PC-9 (cell line): Measurements from ENCODE around the gene PCNX1. TPM values are rescaled to one million over a fixed set of nuclear protein-coding genes. Genes with fewer than 3 reads are reported as not detected.

Experiments used
- BruUV-seq: library from RNA; stranded (reverse); fragments of 400-500 nt; replicated peaks from 2 replicates; lab custom pipeline; 2021; lab: Mats Ljungman, UMichigan
- CTCF ChIA-PET: fragments of 300-600 bp; sonication (Branson Sonifier 250); formaldehyde crosslinking; loops from one replicate; lab custom pipeline; 2022; ENCODE audit warnings: antibody characterized with exemption; lab: Charles Lee
- POLR2A ChIA-PET: fragments of 300-600 bp; sonication (Branson Sonifier 250); formaldehyde crosslinking; loops from one replicate; lab custom pipeline; 2022; ENCODE audit warnings: antibody characterized with exemption; ENCODE audit not compliant: unreplicated experiment; lab: Charles Lee
- DNase-seq, 2 experiments: peaks; one replicate each; pipeline versions ENCODE4 v3.0.0 to v3.0.0-alpha.2; 2015 to 2022; ENCODE audit warnings: mixed read lengths in 1 of 2
- H2AFZ ChIP-seq: fragments of 200-600 bp; sonication (generic); 2 replicates; pipeline ENCODE4 v1.8.1; 2017; ENCODE audit warnings: antibody characterized with exemption
- H3F3A ChIP-seq: fragments of 200-600 bp; sonication (generic); 2 replicates; pipeline ENCODE4 v1.8.1; 2017; ENCODE audit warnings: antibody characterized with exemption, mild to moderate bottlenecking, low read depth; ENCODE audit not compliant: insufficient read depth
- H3K27ac ChIP-seq: fragments of 200-600 bp; sonication (generic); 2 replicates; pipeline ENCODE4 v1.6.1; 2016; ENCODE audit warnings: mixed run types
- H3K27me3 ChIP-seq: fragments of 200-600 bp; sonication (generic); 2 replicates; pipeline ENCODE4 v1.6.1; 2016; ENCODE audit warnings: low read depth, mixed run types; ENCODE audit not compliant: insufficient read depth
- H3K36me3 ChIP-seq: fragments of 200-600 bp; sonication (generic); 2 replicates; pipeline ENCODE4 v1.6.1; 2016; ENCODE audit warnings: low read depth, mixed run types
- H3K4me1 ChIP-seq: fragments of 200-600 bp; sonication (generic); replicated peaks from 2 replicates; pipeline ENCODE4 v1.6.1; 2016; ENCODE audit warnings: mixed run types; ENCODE audit not compliant: insufficient read depth
- H3K4me2 ChIP-seq: fragments of 200-600 bp; sonication (generic); 2 replicates; pipeline ENCODE4 v1.6.1; 2017; ENCODE audit warnings: mixed run types
- H3K4me3 ChIP-seq: fragments of 200-600 bp; sonication (generic); 2 replicates; pipeline ENCODE4 v1.6.1; 2016; ENCODE audit warnings: mixed run types
- H3K79me2 ChIP-seq: fragments of 200-600 bp; sonication (generic); 2 replicates; pipeline ENCODE4 v1.6.1; 2017; ENCODE audit warnings: low read depth, mixed run types
- H3K9me2 ChIP-seq: fragments of 200-600 bp; sonication (generic); 2 replicates; pipeline ENCODE4 v1.8.1; 2017; ENCODE audit warnings: mild to moderate bottlenecking; ENCODE audit not compliant: insufficient read depth
- H3K9me3 ChIP-seq: fragments of 200-600 bp; sonication (generic); 2 replicates; pipeline ENCODE4 v1.8.1; 2016; ENCODE audit warnings: low read depth; ENCODE audit not compliant: insufficient read depth
- H4K20me1 ChIP-seq: fragments of 200-600 bp; sonication (generic); 2 replicates; pipeline ENCODE4 v1.8.1; 2017; ENCODE audit not compliant: insufficient read depth
- CTCF ChIP-seq: fragments of 200-600 bp; sonication (generic); conservative IDR thresholded peaks from 2 replicates; pipeline ENCODE4 v1.6.1; 2017; ENCODE audit warnings: mixed run types, antibody characterized with exemption, mild to moderate bottlenecking, moderate library complexity
- EZH2 ChIP-seq: fragments of 200-600 bp; sonication (generic); IDR thresholded peaks from 2 replicates; pipeline ENCODE4 v1.8.0; 2017; ENCODE audit warnings: antibody characterized with exemption, low read depth
- intact Hi-C: fragments of 100-400 bp; cut with micrococcal nuclease; formaldehyde crosslinking; loops from one replicate; pipeline ENCODE4 v1.10.0; 2022; ENCODE audit not compliant: unreplicated experiment
- total RNA-seq: library from RNA; stranded (reverse); gene quantifications from 2 replicates; pipeline ENCODE4 v1.2.3, GENCODE V29; 2021

The PCNX1 gene
- total RNA-seq, 1 experiment from 2014 or later: 37.6 TPM

GRCh38 chr14:70964492-70964891, 57.2 kb downstream of the PCNX1 start:
- Histone ChIP-seq H3K4me3 (no peak overlapping the region), H3K9me3 (no peaks in the 10 kb centered on the region), H3K27me3 (no peaks in the 10 kb centered on the region), H2AFZ (no peak overlapping the region), H3K4me2 (no peak overlapping the region), H3K9me2 (no peaks in the 10 kb centered on the region), H3K36me3 (0 out of 2 replicates have a peak, but pooled peaks cover 4% of the 10 kb centered on the region), H3K79me2 (no peaks in the 10 kb centered on the region; the same call in 1 of the 2 replicates), H3F3A (no peaks in the 10 kb centered on the region; the same call in 1 of the 2 replicates), H4K20me1 (no peaks in the 10 kb centered on the region), H3K27ac (no peak overlapping the region), H3K4me1 (no peaks in the 10 kb centered on the region)
- DNase-seq: no peak
- ChIA-PET CTCF (no interaction called here), POLR2A (no interaction called here)
- TF ChIP-seq EZH2: no peak
- no peak for TF ChIP-seq CTCF
- intact Hi-C loops: no loop called here
- no TSS peak for BruUV-seq

- no peaks in the 10 kb centered on the region for H3K27me3 ChIP-seq
- H3K36me3 ChIP-seq: no peaks in the 10 kb centered on the region
- no peak overlapping the region for H2AFZ ChIP-seq
- no peak overlapping the region for H3K4me3 ChIP-seq
- H3K79me2 ChIP-seq: no peaks in the 10 kb centered on the region
- no TSS peak for BruUV-seq
- no peaks in the 10 kb centered on the region; the same call in 1 of the 2 replicates for H3F3A ChIP-seq
- no peaks in the 10 kb centered on the region for H3K4me1 ChIP-seq
- H4K20me1 ChIP-seq: no peaks in the 10 kb centered on the region; the same call in 1 of the 2 replicates
- ChIA-PET CTCF (no interaction called here), POLR2A (no interaction called here)
- DNase-seq: no peak
- intact Hi-C loops: loop anchor here (10.0 kb wide), 1 partner anchor 887 kb away; no protein-coding TSS in a partner anchor
- no peak overlapping the region for H3K27ac ChIP-seq
- H3K9me2 ChIP-seq: no peaks in the 10 kb centered on the region
- no peaks in the 10 kb centered on the region for H3K9me3 ChIP-seq
- TF ChIP-seq EZH2 (no peak), CTCF (no peak)
- H3K4me2 ChIP-seq: no peak overlapping the region
Measured at GRCh38 chr14:70971560-70971959, 64.3 kb downstream of the PCNX1 start.

- CTCF ChIA-PET: interaction anchor here (0.6 kb wide), 1 partner anchor 14 kb away, joined by 6 read pairs; no protein-coding TSS in a partner anchor
- no peaks in the 10 kb centered on the region for H3K79me2 ChIP-seq
- intact Hi-C loops: loop anchor here (1.0 to 10.0 kb wide), 5 partner anchors 65 to 1154 kb away; partner anchors contain the start of gene PCNX1
- H3K9me2 ChIP-seq: no peaks in the 10 kb centered on the region
- H3K9me3 ChIP-seq: no peaks in the 10 kb centered on the region
- no peaks in the 10 kb centered on the region; the same call in 1 of the 2 replicates for H4K20me1 ChIP-seq
- no peaks in the 10 kb centered on the region for H3K27me3 ChIP-seq
- H3F3A ChIP-seq: no peaks in the 10 kb centered on the region; the same call in 1 of the 2 replicates
- POLR2A ChIA-PET: no interaction called here
- no peak overlapping the region for H3K4me2 ChIP-seq
- BruUV-seq: no TSS peak
- peak; percentile 97 for TF ChIP-seq CTCF
- TF ChIP-seq EZH2: no peak
- H3K36me3 ChIP-seq: no peaks in the 10 kb centered on the region
- no peaks in the 10 kb centered on the region for H3K4me1 ChIP-seq
- no peak overlapping the region for H2AFZ ChIP-seq
- H3K27ac ChIP-seq: no peak overlapping the region
- H3K4me3 ChIP-seq: no peak overlapping the region
- DNase-seq: peak; percentile 61 to 71
Measured at GRCh38 chr14:70972107-70972976, 65.1 kb downstream of the PCNX1 start.
